Activated CD8-positive, alpha-beta memory T cell treated with anti-CD3 and anti-CD28 coated beads for 24 hours (primary cell): Measurements from ENCODE around the gene CR1.
"Not testable (repeated sequence)": the region's sequence is repeated elsewhere in the genome, so short reads cannot be mapped to it uniquely, and the experiment has no call there.

ENCODE experiments used
- DNase-seq: peaks from one replicate; pipeline ENCODE4 v3.0.0-alpha.2; 2020

Gene CR1

GRCh38 chr1:207645635-207646081 lies 149.7 kb downstream of the CR1 start:
- DNase-seq: no peak

DNA sequence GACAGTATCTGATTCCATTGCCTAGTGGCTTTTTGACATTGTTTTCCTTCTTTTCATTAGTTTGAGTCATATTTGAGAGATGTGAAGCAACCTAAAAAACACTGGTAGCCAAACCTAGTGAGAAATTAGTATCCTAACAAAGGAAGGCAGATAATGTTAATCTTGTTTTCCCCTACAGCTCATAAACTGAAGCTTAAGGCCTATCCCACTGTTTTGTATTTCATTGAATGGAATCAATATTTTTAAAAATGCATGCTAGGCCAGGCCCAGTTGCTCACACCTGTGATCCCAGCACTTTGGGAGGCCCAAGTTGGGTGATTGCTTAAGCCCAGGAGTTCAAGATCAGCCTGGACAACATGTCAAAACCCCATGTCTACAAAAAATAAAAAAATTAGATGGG lies 150.2 kb downstream of the CR1 start:
- DNase-seq: no peak

DNA sequence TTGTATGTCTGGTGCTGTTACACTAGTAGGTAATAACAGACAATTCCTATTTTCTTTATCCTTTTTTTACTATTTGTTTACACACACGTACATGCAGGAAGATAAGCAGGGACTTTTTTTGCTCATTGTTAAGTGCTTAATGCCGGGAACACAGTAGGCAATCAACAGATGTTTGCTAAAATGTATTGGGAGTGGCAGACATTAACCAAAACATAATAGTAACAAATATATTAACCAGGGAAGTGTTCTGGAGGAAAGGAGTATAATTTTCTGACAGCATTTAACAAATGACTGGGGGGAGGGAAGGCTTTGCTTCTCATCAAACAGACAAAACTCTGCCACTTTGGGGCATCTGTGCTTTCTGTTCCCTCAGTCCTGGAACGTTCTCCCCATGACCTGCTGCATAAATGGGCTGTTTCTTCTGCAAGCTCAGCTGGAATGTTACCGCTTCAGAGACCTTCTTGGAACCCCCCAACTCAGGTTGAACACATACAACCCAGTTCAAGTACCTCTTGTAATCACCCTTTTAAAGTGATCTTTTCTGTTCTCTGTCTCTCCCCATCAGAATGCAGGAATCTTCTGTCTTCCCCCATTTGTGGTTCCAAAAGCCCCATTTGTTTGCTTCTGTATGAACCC lies 151.1 kb downstream of the CR1 start:
- DNase-seq: no peak

GRCh38 chr1:207647671-207648333 lies 151.8 kb downstream of the CR1 start:
- DNase-seq: no peak

DNA sequence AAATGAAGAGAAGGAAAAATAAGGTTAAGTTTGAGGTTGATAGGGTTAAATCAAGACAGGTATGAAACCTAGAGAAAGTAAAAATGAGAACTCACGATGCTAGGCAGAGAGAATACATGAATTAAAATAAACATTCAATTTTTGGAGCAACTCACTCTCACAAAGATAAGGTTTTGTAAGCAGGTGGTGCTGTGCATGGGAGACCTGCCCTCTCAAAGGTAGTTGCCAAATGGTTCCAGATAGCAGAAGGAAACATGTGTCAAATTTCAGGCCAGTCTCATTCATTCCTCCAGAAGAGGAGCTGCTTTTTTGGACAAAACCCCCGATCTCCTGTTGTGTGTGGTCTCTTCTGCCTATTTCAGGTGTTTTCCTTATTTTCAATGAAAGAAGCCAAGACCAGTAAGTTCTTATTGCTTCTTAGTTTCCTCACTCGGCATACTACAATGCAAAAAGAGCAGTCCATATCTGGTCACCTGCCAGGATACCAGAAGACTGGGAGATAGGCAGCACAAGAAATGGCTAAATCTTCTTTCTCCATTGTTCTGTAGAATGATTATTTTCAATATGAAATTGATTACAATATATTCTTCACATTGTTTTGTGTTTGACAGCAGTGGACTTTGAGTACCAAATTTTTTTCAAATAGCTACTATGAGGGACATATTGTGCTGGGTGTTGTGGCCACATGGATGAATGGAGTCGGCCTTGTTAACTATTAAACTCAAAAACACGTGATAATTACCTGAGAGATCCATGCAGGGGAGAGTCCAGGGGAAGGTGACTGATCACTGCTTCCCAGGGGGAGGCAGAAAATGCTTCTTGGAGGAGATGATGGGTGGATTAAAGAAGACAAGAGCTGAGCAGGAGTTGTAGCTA lies 152.6 kb downstream of the CR1 start:
- no peak for DNase-seq

- DNase-seq: no peak
Observed at GRCh38 chr1:207649210-207649753, 153.3 kb downstream of the CR1 start.

DNA sequence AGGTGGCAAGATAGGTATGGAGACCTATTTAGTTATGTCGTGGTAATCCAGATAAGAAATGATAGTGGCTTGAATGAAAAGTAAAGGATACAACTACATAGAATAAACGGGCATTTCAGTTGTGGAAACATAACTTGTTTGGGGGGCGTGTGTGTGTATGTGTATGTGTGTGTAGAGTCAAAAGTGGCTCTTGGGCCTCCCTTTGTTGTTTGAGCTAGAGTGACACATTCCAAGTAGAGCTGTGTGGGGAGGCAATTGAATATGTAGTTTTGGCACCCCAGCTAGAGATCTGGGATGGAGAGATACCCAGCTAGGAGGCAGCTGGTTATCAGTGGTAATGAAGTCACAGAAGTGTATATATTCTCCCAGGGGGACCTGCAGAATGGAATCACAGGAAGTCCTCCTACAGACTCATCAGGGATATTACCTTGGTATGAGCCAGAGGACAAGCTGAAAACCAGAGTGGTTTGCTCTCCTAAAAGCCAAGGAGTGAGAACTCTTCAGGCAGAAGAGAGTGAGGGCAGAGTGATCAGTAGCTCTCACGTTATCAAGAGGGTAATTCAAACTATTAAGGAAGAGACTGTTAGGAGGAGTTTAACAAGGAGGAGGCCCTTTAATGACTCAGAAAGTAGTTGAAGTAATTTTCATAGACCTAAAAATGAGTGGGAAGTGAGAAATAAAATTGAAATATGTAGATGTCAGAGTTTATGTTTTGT lies 154.1 kb downstream of the CR1 start:
- DNase-seq: no peak

DNA sequence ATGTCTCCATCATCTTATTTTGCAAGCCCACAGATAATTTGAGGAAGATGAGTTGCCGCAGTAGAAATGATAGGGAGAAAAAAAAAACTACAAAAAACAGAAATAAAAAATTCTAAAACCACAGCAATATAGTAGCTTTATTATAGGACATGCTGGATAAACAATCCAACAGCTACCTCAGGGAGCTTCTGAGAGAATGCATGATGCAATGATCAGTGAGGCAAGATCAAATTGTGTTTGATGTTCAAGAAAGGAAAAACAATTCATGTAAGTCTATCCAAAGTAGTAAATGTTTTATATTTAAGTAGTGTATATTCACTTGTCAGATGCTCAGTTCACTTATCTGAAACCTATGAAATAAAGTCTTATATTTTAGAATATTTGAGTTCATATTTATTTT lies 155.6 kb downstream of the CR1 start:
- DNase-seq: no peak

GRCh38 chr1:207654320-207654719 lies 158.4 kb downstream of the CR1 start:
- no peak for DNase-seq

DNA sequence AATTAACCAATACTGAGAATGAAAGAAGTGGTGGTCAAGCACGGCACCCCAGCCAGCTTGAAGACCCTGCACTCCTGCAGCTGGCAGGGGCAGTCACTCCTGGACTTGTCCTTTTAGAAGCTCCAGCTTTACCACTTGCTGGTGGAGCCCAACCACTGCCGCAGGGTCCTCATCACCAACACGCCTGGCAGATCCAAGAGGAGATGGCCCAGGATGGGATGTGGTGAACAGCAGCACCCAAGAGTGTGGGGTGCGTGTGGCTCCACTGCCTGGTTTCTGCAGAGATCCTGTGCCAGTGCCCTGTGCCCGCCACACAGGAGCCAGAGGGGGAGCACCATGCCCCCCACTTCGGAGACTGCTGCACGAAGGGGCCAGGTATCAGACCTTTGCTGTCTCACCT lies 162.5 kb downstream of the CR1 start:
- DNase-seq: no peak

- DNase-seq: no peak
Observed at GRCh38 chr1:207658904-207659485, 163.0 kb downstream of the CR1 start.

GRCh38 chr1:207659545-207660153 lies 163.7 kb downstream of the CR1 start:
- DNase-seq: no peak

DNA sequence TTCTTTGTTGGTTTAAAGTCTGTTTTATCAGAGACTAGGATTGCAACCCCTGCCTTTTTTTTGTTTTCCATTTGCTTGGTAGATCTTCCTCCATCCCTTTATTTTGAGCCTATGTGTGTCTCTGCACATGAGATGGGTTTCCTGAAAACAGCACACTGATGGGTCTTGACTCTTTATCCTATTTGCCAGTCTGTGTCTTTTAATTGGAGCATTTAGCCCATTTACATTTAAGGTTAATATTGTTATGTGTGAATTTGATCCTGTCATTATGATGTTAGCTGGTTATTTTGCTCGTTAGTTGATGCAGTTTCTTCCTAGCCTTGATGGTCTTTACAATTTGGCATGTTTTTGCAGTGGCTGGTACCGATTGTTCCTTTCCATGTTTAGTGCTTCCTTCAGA lies 165.5 kb downstream of the CR1 start:
- DNase-seq: not testable (repeated sequence)

GRCh38 chr1:207666342-207666741 lies 170.4 kb downstream of the CR1 start:
- no peak for DNase-seq

DNA sequence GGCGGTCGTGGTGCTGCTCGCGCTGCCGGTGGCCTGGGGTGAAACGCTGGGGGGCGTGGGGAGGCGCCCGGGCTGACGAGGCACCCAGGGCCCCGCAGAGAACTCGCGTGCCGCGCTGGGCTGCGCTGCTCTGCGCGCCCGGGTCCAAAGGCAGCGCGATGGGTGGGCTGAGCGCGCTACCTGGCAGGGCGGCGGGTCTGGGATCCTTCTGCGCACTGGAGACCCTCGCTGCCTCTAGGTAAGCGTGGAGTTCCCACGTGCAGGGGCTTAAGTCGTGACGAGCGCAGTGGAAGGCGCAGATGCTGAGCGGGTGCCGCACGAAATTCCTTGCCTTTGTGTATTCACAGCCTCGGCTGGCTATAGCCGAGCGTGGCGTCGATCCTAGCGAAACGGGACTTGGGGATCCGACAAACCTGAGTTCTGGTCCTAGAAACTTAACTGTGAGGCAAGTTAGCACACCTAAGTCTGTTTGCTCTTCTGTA lies 173.6 kb downstream of the CR1 start:
- DNase-seq: no peak

GRCh38 chr1:207670192-207670591 lies 174.2 kb downstream of the CR1 start:
- no peak for DNase-seq

GRCh38 chr1:207670997-207671396 lies 175.0 kb downstream of the CR1 start:
- no peak for DNase-seq

- DNase-seq: no peak
Observed at GRCh38 chr1:207672522-207673130, 176.7 kb downstream of the CR1 start.

DNA sequence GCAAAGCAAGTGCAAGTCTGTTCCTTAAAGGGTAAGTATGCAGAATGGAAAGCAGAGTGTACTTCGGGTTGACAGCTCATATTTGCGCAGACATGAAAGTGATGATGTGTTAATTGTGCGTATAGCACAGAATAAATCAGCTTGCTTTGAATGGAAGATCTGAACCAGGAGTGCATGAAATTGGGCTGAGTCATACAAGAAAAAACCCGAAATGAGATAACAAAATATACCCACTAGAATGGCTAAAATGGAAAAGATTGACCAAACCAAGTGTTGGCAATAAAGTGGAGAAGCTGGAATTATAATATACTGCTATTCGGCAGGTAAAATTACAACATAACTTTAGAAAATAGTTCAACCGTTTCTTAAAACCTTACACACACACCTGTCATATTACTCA lies 177.4 kb downstream of the CR1 start:
- no peak for DNase-seq

DNA sequence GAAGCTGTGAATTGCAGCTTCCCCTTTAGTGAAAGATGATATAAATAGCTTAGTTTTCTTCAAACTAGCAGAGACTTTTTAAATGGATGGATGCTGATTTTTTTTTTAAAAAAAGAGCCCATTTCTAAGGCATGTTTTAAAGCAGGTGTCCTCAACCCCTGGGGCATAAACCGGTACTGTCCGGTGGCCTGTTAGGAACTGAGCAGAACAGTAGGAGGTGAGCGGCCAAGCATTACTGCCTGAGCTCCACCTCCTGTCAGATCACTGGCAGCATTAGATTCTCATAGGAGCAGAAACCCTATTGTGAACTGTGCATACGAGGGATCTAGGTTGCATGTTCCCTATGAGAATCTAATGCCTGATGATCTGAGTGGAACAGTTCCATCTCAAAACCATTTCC lies 180.2 kb downstream of the CR1 start:
- no peak for DNase-seq
